HG02943 (cell line): ENCODE data around the gene RMDN2.
"Not testable (repeated sequence)": the region's sequence is repeated elsewhere in the genome, so short reads cannot be mapped to it uniquely, and the experiment has no call there.

Experiments
- ATAC-seq: cut with Tn5 transposase; IDR thresholded peaks from one replicate; pipeline ENCODE4 v1.9.1; 2021; ENCODE audit warnings: mild to moderate bottlenecking, low read depth, moderate library complexity; ENCODE audit not compliant: unreplicated experiment

Gene RMDN2

DNA sequence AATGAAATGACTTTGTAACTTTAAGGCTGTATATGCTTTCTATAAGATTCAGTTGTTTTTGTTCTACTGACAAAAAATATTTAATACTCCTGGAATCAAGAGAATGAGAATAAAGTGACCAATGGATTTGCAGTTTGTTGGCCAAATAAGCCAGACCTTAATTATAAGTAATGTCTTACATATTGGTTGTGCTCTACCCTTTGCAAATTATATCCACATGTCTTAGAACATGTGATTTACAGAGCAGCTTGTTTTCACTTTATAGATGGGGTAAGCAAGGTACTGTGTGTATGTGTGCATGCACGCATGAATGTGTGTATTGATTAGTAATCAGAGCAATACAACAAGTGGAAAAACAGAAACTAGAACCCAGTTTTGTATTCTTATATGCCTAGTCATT lies 59.1 kb downstream of the RMDN2 start:
- ATAC-seq: no peak

GRCh38 chr2:37984589-37984988 lies 59.5 kb downstream of the RMDN2 start:
- no peak for ATAC-seq

GRCh38 chr2:37985333-37985732 lies 60.2 kb downstream of the RMDN2 start:
- ATAC-seq: no peak

DNA sequence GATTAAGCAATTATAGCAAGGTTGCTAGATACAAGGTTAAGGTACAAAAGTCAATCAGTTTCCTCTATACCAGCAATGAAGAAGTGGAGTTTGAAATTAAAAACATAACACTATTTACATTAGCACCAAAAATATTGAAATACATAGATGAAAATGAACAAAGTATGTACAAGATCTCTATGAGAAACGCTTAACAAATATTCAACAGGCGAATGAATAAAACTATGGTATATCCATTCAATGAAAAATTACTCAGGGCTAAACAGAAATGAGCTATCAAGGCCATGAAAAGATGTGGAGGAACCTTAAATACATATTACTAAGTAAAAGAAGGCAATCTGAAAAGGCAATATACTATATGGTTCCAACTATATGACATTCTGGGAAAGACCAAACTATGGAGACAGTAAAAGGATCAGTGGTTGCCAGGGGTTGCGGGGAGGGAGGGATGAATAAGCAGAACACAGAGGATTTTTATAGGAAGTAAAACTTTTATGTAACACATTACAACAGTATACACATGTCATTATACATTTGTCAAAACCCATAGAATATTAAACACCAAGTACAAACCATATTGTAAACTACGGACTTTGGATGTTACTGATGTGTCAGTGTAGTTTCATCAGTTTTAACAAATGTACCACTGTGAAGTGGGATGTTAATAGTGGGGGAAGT lies 62.1 kb downstream of the RMDN2 start:
- ATAC-seq: no peak

- ATAC-seq: no peak
Observed at GRCh38 chr2:37992601-37993000, 67.5 kb downstream of the RMDN2 start.

DNA sequence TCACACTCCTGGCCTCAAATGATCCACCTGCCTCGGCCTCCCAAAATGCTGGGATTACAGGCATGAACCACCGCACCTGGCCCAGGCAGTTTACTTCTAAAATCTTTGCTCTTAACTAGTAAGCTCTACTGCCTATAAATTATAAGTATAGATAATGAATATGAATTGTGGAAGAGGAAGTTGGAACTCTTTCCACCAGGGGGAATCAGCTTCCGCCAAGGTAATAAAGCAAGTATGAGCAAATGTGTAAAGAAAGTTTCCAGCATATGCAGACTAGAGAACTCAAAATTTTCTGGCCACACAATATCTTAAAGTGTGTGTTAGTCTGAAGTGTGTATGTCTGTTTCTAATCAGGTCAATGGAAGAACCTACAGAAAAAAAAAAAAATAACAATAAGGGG lies 68.1 kb downstream of the RMDN2 start:
- no peak for ATAC-seq

GRCh38 chr2:37997629-37998028 lies 72.5 kb downstream of the RMDN2 start:
- no peak for ATAC-seq

- no peak for ATAC-seq
Observed at GRCh38 chr2:38000485-38001222, 75.6 kb downstream of the RMDN2 start.

DNA sequence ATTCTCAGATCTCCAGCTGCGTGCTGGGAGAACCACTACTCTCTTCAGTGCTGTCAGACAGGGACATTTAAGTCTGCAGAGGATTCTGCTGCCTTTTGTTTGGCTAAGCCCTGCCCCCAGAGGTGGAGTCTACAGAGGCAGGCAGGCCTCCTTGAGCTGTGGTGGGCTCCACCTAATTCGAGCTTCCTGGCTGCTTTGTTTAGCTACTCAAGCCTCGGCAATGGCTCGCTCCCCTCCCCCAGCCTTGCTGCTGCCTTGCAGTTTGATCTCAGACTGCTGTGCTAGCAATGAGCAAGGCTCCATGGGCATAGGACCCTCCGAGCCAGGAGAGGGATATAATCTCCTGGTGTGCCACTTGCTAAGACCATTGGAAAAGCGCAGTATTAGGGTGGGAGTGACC lies 85.1 kb downstream of the RMDN2 start:
- not testable (repeated sequence) for ATAC-seq

DNA sequence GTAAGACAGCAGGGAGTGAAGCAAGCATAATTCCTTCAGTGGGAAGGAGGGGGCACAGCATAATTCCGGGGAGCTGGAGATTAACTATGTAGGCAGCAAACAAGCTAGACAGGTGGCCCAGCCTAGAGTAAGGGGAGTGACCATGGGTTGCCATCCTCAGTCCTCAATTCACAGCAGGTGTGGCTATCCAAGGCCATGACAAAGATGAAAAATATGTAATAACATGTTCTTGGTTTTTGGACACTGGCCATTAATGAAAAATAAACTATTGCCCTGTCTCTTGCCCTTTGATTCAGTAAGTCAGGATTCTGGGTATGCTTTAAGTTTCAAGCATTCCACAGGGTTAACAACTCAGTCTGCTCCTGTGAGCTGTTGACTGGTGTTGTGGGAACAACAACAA lies 85.9 kb downstream of the RMDN2 start:
- no peak for ATAC-seq

DNA sequence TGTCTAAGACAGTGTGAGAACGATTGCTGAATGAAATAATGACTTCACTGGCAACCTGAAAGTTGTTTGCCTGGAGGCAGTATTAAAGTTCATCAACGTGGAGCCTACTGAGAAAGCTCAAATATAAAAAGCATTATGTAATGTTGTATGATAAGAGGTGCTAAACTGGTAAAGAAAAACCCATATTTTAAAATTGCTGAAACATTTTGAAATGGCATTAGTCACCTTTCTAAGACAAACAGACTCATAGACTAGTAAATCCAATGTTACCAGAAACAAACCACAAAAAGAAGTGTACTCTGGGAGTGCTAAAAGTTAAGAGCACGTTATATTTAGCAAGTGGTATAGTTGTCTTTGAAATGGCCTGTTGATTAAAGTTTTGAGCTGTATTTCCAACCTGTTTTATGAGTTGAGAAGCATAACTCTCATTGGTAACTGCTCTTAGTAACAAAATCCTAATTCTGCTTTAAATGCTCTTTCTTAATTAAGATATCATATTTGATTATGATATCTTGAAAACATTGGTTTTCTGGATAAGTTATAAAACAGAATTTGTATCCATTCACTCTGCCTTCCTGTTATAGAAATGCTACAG lies 88.2 kb downstream of the RMDN2 start:
- ATAC-seq: no peak

- no peak for ATAC-seq
Observed at GRCh38 chr2:38016219-38016618, 91.1 kb downstream of the RMDN2 start.

DNA sequence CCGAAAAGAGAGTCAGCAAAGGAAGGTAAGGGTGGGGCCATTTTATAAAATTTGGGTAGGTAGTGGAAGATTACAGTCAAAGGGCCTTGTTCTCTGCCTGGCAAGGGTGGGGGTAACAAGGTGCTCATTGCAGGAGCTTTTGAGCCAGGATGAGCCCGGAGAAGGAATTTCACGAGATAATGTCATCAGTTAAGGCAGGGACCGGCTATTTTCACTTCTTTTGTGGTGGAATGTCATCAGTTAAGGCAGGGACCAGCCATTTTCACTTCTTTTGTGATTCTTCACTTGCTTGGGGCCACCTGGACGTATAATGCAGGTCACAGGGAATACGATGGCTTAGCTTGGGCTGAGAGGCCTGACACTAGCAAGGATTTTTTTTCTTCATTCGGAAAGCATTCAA lies 92.7 kb downstream of the RMDN2 start:
- no peak for ATAC-seq

DNA sequence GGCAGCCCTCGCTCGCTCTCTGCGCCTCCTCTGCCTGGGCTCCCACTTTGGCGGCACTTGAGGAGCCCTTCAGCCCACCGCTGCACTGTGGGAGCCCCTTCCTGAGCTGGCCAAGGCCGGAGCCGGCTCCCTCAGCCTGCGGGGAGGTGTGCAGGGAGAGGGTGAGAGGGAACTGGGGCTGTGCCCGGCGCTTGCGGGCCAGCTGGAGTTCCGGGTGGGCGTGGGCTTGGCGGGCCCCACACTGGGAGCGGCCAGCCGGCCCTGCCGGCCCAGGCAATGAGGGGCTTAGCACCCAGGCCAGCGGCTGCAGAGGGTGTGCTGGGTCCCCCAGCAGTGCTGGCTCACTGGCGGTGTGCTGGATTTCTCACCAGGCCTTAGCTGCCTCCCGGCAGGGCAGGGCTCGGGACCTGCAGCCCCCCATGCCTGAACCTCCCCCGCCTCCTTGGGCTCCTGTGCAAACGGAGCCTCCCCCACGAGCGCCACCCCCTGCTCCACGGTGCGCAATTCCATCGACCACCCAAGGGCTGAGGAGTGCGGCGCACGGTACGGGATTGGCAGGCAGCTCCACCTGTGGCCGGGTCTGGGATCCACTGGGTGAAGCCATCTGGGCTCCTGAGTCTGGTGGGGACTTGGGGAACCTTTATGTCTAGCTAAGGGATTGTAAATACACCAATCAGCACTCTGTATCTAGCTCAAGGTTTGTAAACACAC lies 95.4 kb downstream of the RMDN2 start:
- not testable (repeated sequence) for ATAC-seq

DNA sequence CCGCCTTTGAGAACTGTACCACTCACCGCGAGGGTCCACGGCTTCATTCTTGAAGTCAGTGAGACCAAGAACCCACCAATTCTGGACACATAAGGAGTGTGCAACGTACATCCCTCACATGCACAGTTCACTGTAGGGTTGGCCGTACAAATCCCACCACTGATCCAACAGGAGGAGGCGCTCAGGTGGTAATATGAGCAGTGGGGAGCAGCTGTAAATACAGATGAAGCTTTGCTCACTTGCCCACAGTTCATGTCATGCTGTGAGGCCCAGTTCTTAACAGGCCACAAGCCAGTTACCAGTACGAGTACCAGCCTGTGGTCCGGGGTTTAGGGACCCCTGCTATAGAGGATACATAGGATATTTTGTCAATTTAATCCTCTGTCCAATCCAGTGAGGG lies 96.5 kb downstream of the RMDN2 start:
- ATAC-seq: no peak

GRCh38 chr2:38026846-38027245 lies 101.8 kb downstream of the RMDN2 start:
- ATAC-seq: no peak

GRCh38 chr2:38028829-38029228 lies 103.7 kb downstream of the RMDN2 start:
- no peak for ATAC-seq

DNA sequence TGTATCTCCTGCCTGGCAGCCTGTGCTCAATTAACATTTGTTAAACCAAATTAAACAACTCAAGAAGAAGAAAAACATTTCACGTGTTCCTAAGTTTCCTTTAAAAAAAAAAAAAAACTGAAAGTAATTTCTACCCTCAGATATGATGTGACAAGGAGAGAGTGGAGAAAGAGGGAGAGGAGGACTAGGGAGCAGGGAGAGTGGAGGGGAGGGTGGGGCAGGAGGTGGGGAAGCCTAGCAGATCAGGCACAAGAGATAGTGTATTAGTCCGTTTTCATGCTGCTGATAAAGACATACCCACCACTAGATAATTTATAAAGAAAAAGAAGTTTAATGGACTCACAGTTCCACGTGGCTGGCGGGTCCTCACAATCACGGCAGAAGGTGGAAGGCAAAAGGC lies 104.4 kb downstream of the RMDN2 start:
- ATAC-seq: no peak

DNA sequence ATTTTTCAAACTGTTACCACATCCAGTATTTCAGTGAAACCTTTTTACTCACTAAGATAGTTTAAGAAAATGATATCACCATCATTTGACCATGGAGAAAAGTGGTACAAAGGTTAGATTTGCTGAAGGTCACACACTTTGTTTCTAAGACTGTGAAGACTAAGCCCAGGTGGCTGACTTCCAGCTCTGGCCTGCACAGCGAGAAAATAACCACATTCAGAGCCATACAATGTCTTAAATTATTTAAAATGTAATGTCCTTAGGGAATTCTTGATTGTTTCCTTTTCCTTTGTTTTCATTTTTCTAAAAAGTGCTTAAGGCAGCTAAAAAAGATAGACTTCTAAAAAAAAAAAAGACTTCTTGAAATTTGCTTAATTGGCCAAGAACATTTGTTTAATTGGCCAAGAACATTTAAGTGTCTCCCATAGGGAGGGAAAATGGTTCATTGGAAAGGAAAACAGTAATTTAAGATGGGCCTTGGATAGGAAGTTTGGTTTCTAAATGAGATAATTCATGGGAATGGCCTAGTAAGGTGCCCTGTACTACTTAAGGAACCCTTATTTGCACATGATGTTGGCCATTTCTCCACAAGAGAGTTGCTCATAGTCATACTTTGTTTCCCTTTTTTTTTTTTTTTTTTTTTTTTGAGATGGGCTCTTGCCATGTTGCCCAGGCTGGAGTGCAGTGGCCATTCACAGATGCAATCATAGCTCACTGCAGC lies 105.7 kb downstream of the RMDN2 start:
- ATAC-seq: no peak

GRCh38 chr2:38032946-38033345 lies 107.9 kb downstream of the RMDN2 start:
- ATAC-seq: no peak

DNA sequence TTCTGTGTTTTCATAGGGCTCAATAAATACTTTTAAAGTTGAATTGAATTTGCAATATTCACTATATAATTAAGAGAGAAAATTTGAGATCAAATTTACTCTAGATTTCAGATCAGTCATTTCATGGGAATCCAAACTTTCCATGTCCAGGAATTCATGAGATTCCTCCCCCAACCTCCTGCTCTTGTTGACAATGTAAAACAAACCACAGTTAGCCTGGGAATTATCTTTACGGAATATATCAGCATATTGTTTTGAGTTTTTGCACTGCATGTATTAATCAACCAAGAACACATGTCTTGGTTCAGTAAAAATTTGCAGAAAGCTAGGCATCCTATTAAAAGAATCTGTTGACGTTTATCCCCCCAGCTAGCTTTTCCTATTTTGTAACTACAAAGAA lies 108.6 kb downstream of the RMDN2 start:
- ATAC-seq: no peak
